GM19452 (cell line): ENCODE results near the gene DNHD1.

Source experiments
- ATAC-seq: cut with Tn5 transposase; IDR thresholded peaks from one replicate; pipeline ENCODE4 v1.9.1; 2021; ENCODE audit not compliant: unreplicated experiment

The DNHD1 gene

DNA sequence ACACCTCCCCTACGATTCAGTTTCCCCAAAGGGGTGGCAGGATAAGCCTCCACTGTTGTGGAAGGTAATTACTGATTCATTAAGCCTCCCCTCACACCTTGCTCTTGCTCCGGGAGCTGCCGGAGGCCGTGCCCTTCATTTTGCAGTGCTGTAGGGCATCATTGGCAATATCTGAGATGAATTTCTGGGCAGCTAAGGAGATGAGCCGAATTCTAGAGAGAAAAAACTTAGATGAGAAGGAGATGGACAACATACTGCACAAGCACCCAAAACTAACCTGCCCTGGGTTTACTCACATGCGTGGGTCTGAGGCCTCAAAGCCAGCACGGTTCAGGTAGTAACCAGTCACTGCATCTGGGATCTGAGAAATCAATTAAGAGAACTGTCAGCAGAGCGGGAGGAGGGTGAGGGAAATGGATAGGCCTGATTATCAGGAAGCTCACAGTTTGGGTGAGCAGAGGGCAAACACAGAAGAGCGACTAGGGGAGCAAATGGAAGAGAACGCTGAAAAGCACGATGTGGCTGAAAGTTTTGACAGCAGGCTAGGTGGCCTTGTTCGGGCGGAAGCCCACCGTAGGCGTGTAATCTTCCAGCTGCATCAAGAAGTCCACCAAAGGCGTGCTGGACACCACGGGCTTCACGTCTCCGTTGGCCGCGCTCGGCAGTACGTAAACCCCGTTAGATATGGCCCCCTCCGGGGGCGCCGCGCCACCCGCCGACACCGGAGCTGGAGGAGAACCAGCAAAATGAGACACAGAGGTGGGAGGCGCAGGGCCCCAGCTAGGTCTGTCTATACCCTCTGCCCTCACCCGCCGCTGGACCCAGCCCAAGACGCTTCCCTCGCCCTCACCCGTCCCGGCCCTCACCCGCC, 114.2 kb downstream of the DNHD1 start:
- no peak for ATAC-seq

DNA sequence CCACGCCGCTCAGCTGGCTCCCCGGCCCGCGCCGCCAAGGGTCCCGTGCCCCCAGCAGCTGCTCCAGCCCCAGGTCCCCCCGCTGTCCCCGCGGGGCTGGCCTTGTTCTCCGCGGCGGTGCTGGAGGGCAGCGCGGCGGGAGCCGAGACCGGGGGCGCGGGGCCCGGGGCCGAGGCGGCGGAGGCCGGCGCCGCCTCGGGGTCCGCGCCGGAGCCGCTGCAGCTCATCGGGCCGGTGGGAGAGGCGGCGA, 114.8 kb downstream of the DNHD1 start:
- ATAC-seq = peak; percentile 15

GRCh38 chr11:6612213-6613041, 115.3 kb downstream of the DNHD1 start, which contains the start of gene TAF10:
Gene TAF10 (minus strand): TSS chr11:6612216. CDS start chr11:6612189, 27 bp downstream.
- ATAC-seq = peak; percentile 91

- no peak for ATAC-seq
These were observed 116.4 kb downstream of the DNHD1 start for GRCh38 chr11:6613496-6613895.

DNA sequence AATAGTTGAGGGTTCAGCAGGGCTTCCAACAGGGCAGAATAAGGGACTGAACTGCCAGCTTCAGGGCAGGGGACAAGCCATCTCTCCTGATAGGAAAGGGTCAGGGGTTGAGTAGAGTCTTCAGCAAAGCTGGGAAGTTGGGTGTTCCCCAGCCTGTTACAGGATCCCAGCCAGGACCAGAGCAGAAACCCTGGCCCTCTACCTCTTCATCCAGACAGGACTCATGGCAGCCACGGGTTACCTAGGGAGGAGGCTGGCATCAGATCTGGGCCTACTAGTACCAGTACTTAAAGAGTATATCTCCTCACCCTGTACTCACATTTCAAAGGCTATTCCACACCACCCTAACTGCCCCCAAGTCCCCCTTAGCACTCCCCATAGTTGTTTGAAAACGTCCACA, 117.4 kb downstream of the DNHD1 start:
- no peak for ATAC-seq

DNA sequence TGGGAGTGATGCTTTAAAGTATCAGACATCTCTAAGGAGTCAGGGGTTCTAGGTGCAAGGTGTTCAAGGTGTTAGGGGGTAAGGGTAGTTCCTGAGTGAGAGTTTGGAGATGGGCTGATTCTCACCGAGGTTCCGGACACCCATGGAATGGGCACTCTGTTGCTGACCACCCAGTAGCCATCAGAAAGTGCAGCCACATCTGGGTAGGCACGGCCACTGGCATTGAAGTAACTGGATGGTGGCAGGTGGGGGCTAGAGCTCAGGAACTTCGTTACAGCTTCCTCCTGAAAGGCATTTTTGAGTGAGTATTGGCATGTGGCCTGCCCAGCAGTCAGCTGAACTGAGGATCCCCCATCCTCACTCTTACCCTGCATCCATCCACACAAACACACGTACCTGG, 118.0 kb downstream of the DNHD1 start:
- ATAC-seq = no peak

DNA sequence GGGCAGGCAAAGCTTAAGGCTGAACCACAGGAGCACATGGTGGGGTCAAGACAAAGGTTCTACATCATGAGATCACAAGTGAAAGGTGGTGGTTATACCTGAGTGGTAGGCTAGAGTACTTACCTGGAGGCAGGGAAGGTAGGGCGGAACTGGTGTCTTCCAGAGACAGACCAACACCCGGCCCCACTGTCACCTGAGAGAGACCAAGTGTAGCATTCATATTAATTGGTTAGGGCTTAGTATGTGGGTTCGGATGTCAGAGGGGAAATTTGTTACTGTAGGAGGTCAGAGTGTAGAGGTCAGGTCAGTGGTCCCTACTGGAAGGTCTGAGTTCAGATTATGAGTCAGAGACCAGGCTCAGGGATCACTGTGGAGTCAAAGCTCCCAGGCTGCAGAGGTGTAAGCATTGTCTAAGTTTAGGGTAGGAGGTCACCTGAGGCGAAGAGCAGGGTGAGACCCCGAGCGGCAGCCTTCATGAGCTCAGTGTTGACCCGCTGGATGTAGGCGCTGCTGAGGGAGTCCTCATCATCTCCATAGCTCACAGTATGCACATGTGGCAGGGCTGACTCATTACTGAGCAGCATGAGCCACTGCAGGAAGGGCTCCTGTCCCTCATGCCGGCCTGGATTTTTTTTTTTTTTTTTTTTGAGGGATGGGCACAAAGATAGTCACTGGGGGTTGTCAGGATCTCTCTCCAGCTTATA, 119.0 kb downstream of the DNHD1 start:
- ATAC-seq = no peak

GRCh38 chr11:6616596-6617250, 119.6 kb downstream of the DNHD1 start:
- no peak for ATAC-seq

DNA sequence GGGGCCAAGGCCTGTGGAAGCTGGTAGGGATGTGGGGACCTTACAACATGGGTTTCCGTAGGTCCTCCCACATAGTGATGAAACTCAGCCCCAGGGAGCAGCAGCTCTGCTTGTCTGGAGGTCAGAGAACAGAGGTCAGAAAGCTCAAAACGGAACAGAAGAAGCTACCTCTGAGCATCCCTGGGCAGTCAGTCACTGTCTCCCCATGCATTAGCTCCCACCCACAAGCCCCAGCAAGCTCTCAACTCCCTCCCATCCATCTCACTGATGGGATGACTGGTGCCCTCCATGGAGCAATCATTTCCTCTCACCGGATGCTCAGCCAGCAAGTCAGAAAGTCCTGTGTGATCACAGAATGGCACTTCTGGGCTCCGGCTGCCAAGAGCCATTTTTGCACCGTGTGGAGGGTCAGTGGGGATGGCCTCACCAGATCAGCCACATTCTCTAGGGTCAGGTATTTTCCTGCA, 120.3 kb downstream of the DNHD1 start:
- ATAC-seq = no peak

DNA sequence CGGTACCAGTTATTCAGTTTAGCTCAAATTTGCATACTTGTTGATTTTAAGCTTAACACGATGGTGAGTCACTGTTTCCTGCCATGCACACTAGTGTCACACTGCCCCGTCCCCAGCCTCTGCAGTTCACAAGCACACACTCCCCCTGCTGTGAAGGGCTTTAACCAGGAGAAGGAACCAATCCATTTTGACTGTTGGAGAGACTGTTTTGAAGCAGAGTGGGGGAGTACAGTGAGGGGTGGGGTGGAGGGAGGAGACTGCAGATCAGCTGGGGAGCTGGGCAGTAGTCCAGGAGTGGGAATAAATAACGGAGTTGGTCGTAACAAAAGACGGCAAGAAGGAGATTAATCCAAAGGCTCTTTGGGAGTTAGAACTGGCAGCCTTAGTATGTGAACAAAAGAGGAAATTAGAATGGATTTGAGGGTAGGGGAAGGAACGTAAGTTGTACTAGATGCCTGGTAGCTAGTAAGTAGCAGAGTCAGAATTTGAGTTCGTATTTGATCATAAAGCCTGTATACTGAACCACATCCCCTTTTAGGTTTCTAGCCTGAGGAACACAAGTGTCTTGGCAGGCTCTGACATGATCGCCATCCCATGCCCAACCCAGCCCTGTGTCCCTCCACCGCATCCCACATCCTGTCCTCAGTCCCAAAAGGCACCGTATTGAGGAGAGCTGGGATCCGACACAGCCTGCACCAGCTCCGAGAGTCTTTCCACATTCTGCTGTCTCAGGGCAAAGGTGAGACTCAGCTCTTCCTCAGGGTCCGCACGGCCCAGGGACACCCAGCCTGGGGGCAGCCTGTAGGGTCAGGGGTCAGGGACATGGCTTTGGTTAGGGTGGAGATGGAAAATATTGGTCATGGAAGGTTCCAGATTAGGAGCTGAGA, 121.3 kb downstream of the DNHD1 start:
- no peak for ATAC-seq

GRCh38 chr11:6619004-6619745, 122.1 kb downstream of the DNHD1 start, which contains the start of gene TPP1:
Gene TPP1 (minus strand): TSS chr11:6619422. CDS start chr11:6619400, 22 bp downstream.
- peak; percentile 99 for ATAC-seq

DNA sequence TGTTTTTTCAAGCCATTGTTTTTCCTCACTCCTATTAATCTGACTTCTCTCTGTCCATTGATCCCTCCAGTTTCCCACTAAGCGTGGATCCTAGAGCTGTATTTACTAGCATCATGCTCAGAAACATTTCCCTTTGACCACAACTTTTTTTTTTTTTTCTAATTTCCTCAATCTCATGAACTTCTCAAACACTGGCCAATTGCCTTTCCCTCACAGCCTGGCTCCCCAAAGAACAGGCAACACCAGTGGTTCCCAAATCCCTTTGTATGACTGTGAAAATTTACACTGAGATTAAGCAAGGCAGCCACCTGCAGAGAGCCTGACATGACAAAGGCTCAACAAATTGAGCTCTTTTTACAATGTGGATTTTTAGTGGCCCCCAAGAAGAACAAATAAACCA, 123.6 kb downstream of the DNHD1 start:
- no peak for ATAC-seq
